HG03064 (cell line): ENCODE results near the gene MSLN.
"Not testable (repeated sequence)": the region's sequence is repeated elsewhere in the genome, so short reads cannot be mapped to it uniquely, and the experiment has no call there.

ENCODE experiments used
- ATAC-seq: cut with Tn5 transposase; IDR thresholded peaks from one replicate; pipeline ENCODE4 v1.9.1; 2021; ENCODE audit warnings: low read depth; ENCODE audit not compliant: unreplicated experiment

MSLN gene

GRCh38 chr16:760545-761343 lies at the start of gene MSLN:
TSS of gene MSLN (plus strand) at chr16:760734. CDS start at chr16:762681, 1,947 bp downstream.
- ATAC-seq = no peak

- no peak for ATAC-seq
These were observed 49.5 kb upstream of the MSLN start for GRCh38 chr16:711084-711483.

- no peak for ATAC-seq
These were observed 48.8 kb upstream of the MSLN start for GRCh38 chr16:711548-712320.

GRCh38 chr16:712740-713250 lies 47.7 kb upstream of the MSLN start:
- ATAC-seq = not testable (repeated sequence)

- ATAC-seq = no peak
These were observed 46.5 kb upstream of the MSLN start for GRCh38 chr16:714079-714478.

GRCh38 chr16:714558-715476 lies 45.7 kb upstream of the MSLN start, which contains the start of gene METRN:
TSS of gene METRN (plus strand) at chr16:715118. CDS start at chr16:715290, 172 bp downstream.
- ATAC-seq = peak; percentile 59

GRCh38 chr16:715477-716199 lies 44.9 kb upstream of the MSLN start:
- peak; percentile 12 for ATAC-seq

- ATAC-seq = no peak
These were observed 44.4 kb upstream of the MSLN start for GRCh38 chr16:716200-716568.

- no peak for ATAC-seq
These were observed 43.7 kb upstream of the MSLN start for GRCh38 chr16:716768-717325.

GRCh38 chr16:717450-718245 lies 42.9 kb upstream of the MSLN start:
- ATAC-seq = no peak

- no peak for ATAC-seq
These were observed 42.1 kb upstream of the MSLN start for GRCh38 chr16:718389-718788.

GRCh38 chr16:718922-719321 lies 41.6 kb upstream of the MSLN start:
- no peak for ATAC-seq

- no peak for ATAC-seq
These were observed 40.6 kb upstream of the MSLN start for GRCh38 chr16:719815-720446.

GRCh38 chr16:720447-720989 lies 40.0 kb upstream of the MSLN start:
- no peak for ATAC-seq

GRCh38 chr16:720990-721764 lies 39.4 kb upstream of the MSLN start, which contains the start of gene ANTKMT:
TSS of gene ANTKMT (plus strand) at chr16:721146. CDS start at chr16:721275, 129 bp downstream.
- ATAC-seq = peak; percentile 51

- ATAC-seq = peak; percentile 6
These were observed 38.6 kb upstream of the MSLN start for GRCh38 chr16:721765-722540.
